Hematopoietic multipotent progenitor cell (in vitro differentiated cells): ENCODE results near the gene PLA2G12B. TPM values are rescaled to one million over a fixed set of nuclear protein-coding genes. Genes with fewer than 3 reads are reported as not detected.
"Not testable (repeated sequence)": the region's sequence is repeated elsewhere in the genome, so short reads cannot be mapped to it uniquely, and the experiment has no call there.

Experiments used
- DNase-seq, 3 donors: peaks; one replicate each; pipeline ENCODE4 v3.0.0-alpha.2; 2011 to 2015; ENCODE audit warnings: low read depth in 2 of 3, low spot score in 2 of 3
- total RNA-seq: library from RNA; depleted of rRNA; stranded (reverse); fragments of >200 nt; gene quantifications from one replicate; pipeline ENCODE4 v1.2.3, GENCODE V29; 2012

The PLA2G12B gene
- total RNA-seq, 1 donor: not detected

DNA sequence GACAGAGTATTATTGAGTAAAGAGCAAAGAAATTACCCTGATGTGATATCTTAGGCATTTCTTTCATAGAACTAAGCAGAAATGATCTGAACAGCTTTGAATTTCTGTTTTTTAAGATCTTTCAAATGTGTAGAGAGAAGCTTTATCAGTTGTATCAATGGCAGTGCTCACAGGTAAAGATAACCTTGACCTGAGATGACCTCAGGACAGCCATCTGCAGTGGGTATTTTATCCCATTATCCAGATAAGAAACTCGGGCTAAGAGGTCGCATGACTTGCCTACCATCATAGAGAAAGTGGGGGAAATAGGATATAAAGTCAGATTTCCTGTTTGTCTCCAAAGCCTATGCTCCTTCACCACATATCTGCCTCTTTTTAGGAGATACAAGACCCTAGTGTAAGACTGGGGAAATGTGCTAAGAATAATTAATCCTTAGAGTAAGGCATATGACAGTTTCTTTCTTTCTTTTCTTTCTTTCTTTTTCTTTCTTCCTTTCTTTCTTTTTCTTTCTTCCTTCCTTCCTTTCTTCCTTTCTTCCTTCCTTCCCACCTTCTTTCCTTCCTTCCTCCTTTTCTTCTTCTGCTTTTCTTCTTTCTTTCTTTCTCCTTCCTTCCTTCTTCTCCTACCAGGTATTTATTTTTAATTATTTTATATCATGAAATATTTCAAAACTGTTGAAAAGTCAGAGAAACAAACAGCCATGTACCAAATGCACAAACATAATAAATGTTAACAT, 10.9 kb downstream of the PLA2G12B start:
- no peak for DNase-seq

GRCh38 chr10:72935361-72935760, 19.2 kb downstream of the PLA2G12B start:
- DNase-seq: no peak

GRCh38 chr10:72932259-72933015, 22.2 kb downstream of the PLA2G12B start:
- DNase-seq: no peak

- no peak for DNase-seq
Observed at GRCh38 chr10:72930276-72930675, 24.3 kb downstream of the PLA2G12B start.

GRCh38 chr10:72928798-72929197, 25.8 kb downstream of the PLA2G12B start:
- DNase-seq: no peak

DNA sequence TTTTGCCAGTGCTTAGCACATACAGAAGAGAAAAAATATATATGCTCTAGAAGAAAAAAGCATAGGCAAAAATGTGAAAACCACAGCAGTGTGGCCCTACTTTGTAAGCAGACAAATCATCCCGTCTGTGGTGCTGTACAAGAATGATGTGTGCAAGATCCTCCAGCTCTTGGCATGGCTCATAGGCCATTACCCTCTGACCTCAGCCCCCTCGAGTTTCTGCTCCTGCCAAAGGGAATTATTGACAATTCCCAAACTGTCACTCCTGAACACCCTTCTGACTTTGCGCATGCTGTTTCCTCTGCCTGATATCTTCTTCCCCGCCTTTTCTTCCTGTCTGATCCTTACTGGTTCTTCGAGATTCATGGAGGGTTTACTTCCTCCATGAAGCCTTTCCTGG, 27.1 kb downstream of the PLA2G12B start:
- DNase-seq: no peak

GRCh38 chr10:72925951-72926465, 28.6 kb downstream of the PLA2G12B start:
- DNase-seq: no peak

GRCh38 chr10:72924351-72924750, 30.3 kb downstream of the PLA2G12B start:
- DNase-seq: no peak

DNA sequence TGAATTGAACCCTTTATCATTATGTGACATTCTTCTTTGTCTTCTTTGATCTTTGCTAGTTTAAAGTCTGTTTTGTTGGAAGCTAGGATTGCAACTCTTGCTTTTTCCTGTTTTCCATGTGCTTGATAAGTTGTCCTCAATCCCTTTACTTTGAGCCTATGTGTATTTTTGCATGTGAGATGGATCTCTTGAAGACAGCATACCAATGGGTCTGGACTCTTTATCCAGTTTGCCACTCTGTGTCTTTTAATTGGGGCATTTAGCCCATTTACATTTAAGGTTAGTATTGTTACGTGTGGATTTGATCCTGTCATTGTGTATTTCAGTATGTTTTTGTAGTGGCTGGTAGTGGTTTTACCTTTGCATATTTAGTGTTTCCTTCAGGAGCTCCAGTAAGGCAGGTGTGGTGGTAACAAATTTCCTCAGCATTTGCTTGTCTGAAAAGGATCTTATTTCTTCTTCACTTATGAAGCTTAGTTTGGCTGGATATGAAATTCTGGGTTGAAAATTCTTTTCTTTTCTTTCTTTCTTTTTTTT, 33.4 kb downstream of the PLA2G12B start:
- not testable (repeated sequence) for DNase-seq

- no peak for DNase-seq
Observed at GRCh38 chr10:72918352-72918751, 36.3 kb downstream of the PLA2G12B start.

GRCh38 chr10:72917803-72918332, 36.7 kb downstream of the PLA2G12B start:
- not testable (repeated sequence) for DNase-seq

- not testable (repeated sequence) for DNase-seq
Observed at GRCh38 chr10:72917201-72917600, 37.4 kb downstream of the PLA2G12B start.

DNA sequence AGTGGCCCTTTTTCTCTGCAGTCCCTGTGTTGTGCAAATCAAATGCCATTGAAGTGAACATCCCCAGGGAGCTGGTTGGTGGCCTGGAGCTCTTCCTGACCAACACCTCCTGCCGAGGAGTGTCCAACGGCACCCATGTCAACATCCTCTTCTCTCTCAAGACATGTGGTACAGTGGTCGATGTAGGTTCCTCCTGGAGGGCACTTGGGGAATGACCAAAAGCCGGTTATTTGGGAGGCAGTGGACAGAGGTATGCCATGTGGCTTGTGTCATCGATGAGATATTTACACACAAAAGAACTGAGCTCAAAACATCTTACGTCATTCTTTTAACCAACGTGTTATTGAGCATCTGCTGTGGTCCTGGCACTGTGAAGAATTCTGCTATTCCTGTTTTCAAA, 41.3 kb downstream of the PLA2G12B start:
- DNase-seq: no peak

- DNase-seq: no peak
Observed at GRCh38 chr10:72912736-72913135, 41.9 kb downstream of the PLA2G12B start.

DNA sequence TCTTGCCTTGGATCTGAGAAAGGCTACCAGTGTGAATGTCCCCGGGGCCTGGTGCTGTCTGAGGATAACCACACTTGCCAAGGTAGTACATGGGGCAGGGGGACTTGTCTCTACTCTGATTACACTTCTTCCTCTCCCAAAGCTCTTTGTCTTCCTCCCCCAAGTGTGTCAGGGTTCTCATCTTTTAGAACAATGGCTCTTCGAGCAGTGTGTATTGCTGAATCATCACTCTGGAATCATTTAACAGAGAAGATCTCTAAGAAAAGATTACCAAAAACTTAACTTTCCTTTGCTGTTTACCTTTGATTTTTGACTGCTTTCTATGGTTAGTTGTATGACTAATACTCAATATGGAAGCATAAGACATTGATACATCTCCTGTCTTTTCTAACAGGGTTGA, 42.8 kb downstream of the PLA2G12B start:
- DNase-seq: no peak

DNA sequence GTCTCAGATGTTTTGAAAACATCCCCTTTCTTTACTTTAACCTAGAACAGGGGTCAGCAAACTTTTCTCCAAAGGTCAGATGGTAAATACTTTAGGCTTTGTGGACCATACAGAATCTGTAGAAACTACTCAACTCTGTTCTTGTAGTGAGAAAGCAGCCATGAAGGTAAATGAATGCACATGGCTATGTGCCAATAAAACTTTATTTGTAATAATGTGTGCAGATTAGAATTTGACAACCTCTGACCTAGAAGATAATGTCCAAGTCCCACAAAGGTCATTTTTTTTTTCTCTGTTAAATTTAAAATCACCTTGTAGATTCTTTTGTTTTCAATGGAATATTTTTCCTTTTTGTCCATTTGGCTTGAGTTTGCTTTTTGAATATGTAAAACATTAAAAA, 43.9 kb downstream of the PLA2G12B start:
- DNase-seq: no peak

GRCh38 chr10:72906446-72906845, 48.2 kb downstream of the PLA2G12B start:
- DNase-seq: no peak

GRCh38 chr10:72904806-72905205, 49.8 kb downstream of the PLA2G12B start:
- no peak for DNase-seq

- not testable (repeated sequence) for DNase-seq
Observed at GRCh38 chr10:72903941-72904446, 50.6 kb downstream of the PLA2G12B start.

DNA sequence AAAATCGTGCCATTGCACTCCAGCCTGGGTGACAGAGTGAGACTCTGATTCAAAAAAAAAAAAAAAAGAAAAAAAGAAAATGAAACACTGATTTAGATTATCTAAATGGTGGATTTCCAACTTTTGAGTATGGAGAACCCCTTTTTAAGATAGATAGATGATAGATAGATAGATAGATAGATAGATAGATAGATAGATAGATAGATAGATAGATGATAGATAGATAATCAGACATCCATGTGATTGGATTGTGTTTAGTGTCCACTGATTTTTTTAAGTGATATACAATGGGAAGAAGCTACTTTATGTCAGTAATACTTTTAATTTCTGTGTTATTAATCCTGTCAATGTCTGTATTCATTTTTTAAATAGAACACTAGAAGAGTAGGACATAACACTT, 55.1 kb downstream of the PLA2G12B start:
- no peak for DNase-seq

GRCh38 chr10:72898616-72899015, 56.0 kb downstream of the PLA2G12B start:
- DNase-seq: no peak
